Activated CD8-positive, alpha-beta T cell treated with anti-CD3 and anti-CD28 coated beads, Interleukin-2, amount 10 ng/mL, durations not matched to agents 7 days and 5 days (primary cell): ENCODE results near the gene MAGEB3. TPM values are rescaled to one million over a fixed set of nuclear protein-coding genes. Genes with fewer than 3 reads are reported as not detected.

Experiments used
- ATAC-seq: fragments of 150-1000 bp; cut with Tn5 transposase; one replicate; pipeline ENCODE4 v1.10.0; 2021; ENCODE audit warnings: moderate library complexity
- CTCF ChIA-PET: fragments of 350-600 bp; sonication (Branson Sonifier 250); formaldehyde crosslinking; loops from one replicate; lab custom pipeline; 2021; ENCODE audit warnings: antibody characterized with exemption; lab: Charles Lee
- POLR2A ChIA-PET: fragments of 350-600 bp; sonication (Branson Sonifier 250); formaldehyde crosslinking; loops from one replicate; lab custom pipeline; 2021; ENCODE audit warnings: antibody characterized with exemption; lab: Charles Lee
- DNase-seq: peaks from one replicate; pipeline ENCODE4 v3.0.0-alpha.2; 2020
- H3K27ac Mint-ChIP-seq: one replicate; pipeline ENCODE4 v1.8.0; 2021; ENCODE audit warnings: mild to moderate bottlenecking, mixed read lengths
- H3K27me3 Mint-ChIP-seq: one replicate; pipeline ENCODE4 v1.8.0; 2021; ENCODE audit warnings: low read depth, mixed read lengths
- H3K36me3 Mint-ChIP-seq: one replicate; pipeline ENCODE4 v1.8.0; 2021; ENCODE audit warnings: low read depth, mixed read lengths
- H3K4me1 Mint-ChIP-seq: one replicate; pipeline ENCODE4 v1.8.0; 2021; ENCODE audit warnings: low read depth, mixed read lengths
- H3K4me3 Mint-ChIP-seq: one replicate; pipeline ENCODE4 v1.8.0; 2021; ENCODE audit warnings: mild to moderate bottlenecking, mixed read lengths
- H3K9me3 Mint-ChIP-seq: one replicate; pipeline ENCODE4 v1.8.0; 2022; ENCODE audit warnings: mixed read lengths; ENCODE audit not compliant: insufficient read depth
- total RNA-seq, 2 experiments: library from RNA; stranded (reverse); gene quantifications; one replicate each; pipeline ENCODE4 v1.2.3, GENCODE V29; 2021

Gene MAGEB3
- total RNA-seq, 2 experiments from 2014 or later = not detected

GRCh38 chrX:30283456-30284200 lies 53.2 kb downstream of the MAGEB3 start:
- Mint-ChIP-seq H3K4me3 (no peak overlapping the region), H3K27me3 (no peaks in the 10 kb centered on the region), H3K36me3 (no peaks in the 10 kb centered on the region), H3K9me3 (no peaks in the 10 kb centered on the region), H3K27ac (no peak overlapping the region), H3K4me1 (no peaks in the 10 kb centered on the region)
- POLR2A ChIA-PET = no interaction called here
- CTCF ChIA-PET = interaction anchor here (0.6 kb wide), 1 partner anchor 132 kb away, joined by 3 read pairs; no protein-coding TSS in a partner anchor
- DNase-seq (no peak), ATAC-seq (no peak)

Other genes with a start within 250 kb of the MAGEB3 start
- not detected for gene MAGEB2, start 15.1 kb upstream of the MAGEB3 start, total RNA-seq
- gene MAGEB4, start 11.3 kb downstream of the MAGEB3 start, total RNA-seq = not detected
- gene MAGEB1, start 16.5 kb downstream of the MAGEB3 start, total RNA-seq = not detected
- gene NR0B1, start 78.7 kb downstream of the MAGEB3 start, total RNA-seq = not detected